ENCODE data around the gene STAT4.
A peak's percentile ranks its signal among the peaks of the same experiment; 100 is the strongest.

STAT4 gene

GRCh38 chr2:191144217-191144616 lies 6.6 kb downstream of the STAT4 start:
- DNase-seq (ENCODE audit: low read depth in 2 of 2): no peak

- no peak for DNase-seq (ENCODE audit: low read depth in 2 of 2)
Measured at GRCh38 chr2:191143791-191144190, 7.0 kb downstream of the STAT4 start.

GRCh38 chr2:191128911-191129304 lies 21.9 kb downstream of the STAT4 start:
- no peak for DNase-seq (ENCODE audit: low read depth in 2 of 2)

GRCh38 chr2:191128172-191128910 lies 22.5 kb downstream of the STAT4 start:
- no peak for DNase-seq (ENCODE audit: low read depth in 2 of 2)

- DNase-seq (ENCODE audit: low read depth in 2 of 2): no peak
Measured at GRCh38 chr2:191127235-191127634, 23.6 kb downstream of the STAT4 start.

GRCh38 chr2:191126386-191127085 lies 24.3 kb downstream of the STAT4 start:
- no peak for DNase-seq (ENCODE audit: low read depth in 2 of 2)

GRCh38 chr2:191125646-191126045 lies 25.1 kb downstream of the STAT4 start:
- no peak for DNase-seq (ENCODE audit: low read depth in 2 of 2)

- DNase-seq (ENCODE audit: low read depth in 2 of 2): no peak
Measured at GRCh38 chr2:191122638-191123294, 28.0 kb downstream of the STAT4 start.

GRCh38 chr2:191117341-191117740 lies 33.5 kb downstream of the STAT4 start:
- DNase-seq (ENCODE audit: low read depth in 2 of 2): no peak

- no peak for DNase-seq (ENCODE audit: low read depth in 2 of 2)
Measured at GRCh38 chr2:191115804-191116203, 35.0 kb downstream of the STAT4 start.

GRCh38 chr2:191115391-191115790 lies 35.4 kb downstream of the STAT4 start:
- DNase-seq (ENCODE audit: low read depth in 2 of 2): no peak

GRCh38 chr2:191114403-191114886 lies 36.3 kb downstream of the STAT4 start:
- DNase-seq (ENCODE audit: low read depth in 2 of 2): no peak

- DNase-seq (ENCODE audit: low read depth in 2 of 2): no peak
Measured at GRCh38 chr2:191113761-191114160, 37.0 kb downstream of the STAT4 start.

GRCh38 chr2:191112448-191112901 lies 38.3 kb downstream of the STAT4 start:
- DNase-seq (ENCODE audit: low read depth in 2 of 2): no peak

GRCh38 chr2:191109888-191110287 lies 40.9 kb downstream of the STAT4 start:
- no peak for DNase-seq (ENCODE audit: low read depth in 2 of 2)

- DNase-seq (ENCODE audit: low read depth in 2 of 2): no peak
Measured at GRCh38 chr2:191108331-191108730, 42.5 kb downstream of the STAT4 start.

GRCh38 chr2:191105082-191105481 lies 45.7 kb downstream of the STAT4 start:
- peak in 1 of 2 experiments; percentile 4 for DNase-seq (ENCODE audit: low read depth in 2 of 2)

GRCh38 chr2:191103774-191104173 lies 47.0 kb downstream of the STAT4 start:
- no peak for DNase-seq (ENCODE audit: low read depth in 2 of 2)

- DNase-seq (ENCODE audit: low read depth in 2 of 2): no peak
Measured at GRCh38 chr2:191100216-191100615, 50.6 kb downstream of the STAT4 start.

GRCh38 chr2:191087311-191087710 lies 63.5 kb downstream of the STAT4 start:
- DNase-seq (ENCODE audit: low read depth in 2 of 2): no peak

GRCh38 chr2:191086706-191087105 lies 64.1 kb downstream of the STAT4 start:
- no peak for DNase-seq (ENCODE audit: low read depth in 2 of 2)

- no peak for DNase-seq (ENCODE audit: low read depth in 2 of 2)
Measured at GRCh38 chr2:191083540-191083939, 67.3 kb downstream of the STAT4 start.

GRCh38 chr2:191082321-191082720 lies 68.5 kb downstream of the STAT4 start:
- DNase-seq (ENCODE audit: low read depth in 2 of 2): no peak
